Right lobe of liver (tissue), 4 donors: ENCODE measurements around the gene AK1.

Experiments
- POLR2A ChIP-seq: fragments of 450-650 bp; IDR thresholded peaks from one replicate; pipeline ENCODE4 v1.6.1; 2017; ENCODE audit warnings: antibody characterized with exemption, mild to moderate bottlenecking
- TF ChIP-seq, protein P1 (sequence below), 4 donors: fragments of 200-600 bp in 3 of 4; fragments of 450-650 bp in 1 of 4; IDR thresholded peaks; one replicate each; pipeline versions ENCODE4 v1.5.1 to v1.8.0; 2016 to 2022; ENCODE audit warnings: antibody characterized with exemption in 4 of 4, mild to moderate bottlenecking in 2 of 4
- donor health status: DM: no; HTN: no; CAD: no.
- donor health status: DM: no; HTN: no; CAD: no.
- donor health status: DM: no; HTN: yes; CAD: no.

DNA sequence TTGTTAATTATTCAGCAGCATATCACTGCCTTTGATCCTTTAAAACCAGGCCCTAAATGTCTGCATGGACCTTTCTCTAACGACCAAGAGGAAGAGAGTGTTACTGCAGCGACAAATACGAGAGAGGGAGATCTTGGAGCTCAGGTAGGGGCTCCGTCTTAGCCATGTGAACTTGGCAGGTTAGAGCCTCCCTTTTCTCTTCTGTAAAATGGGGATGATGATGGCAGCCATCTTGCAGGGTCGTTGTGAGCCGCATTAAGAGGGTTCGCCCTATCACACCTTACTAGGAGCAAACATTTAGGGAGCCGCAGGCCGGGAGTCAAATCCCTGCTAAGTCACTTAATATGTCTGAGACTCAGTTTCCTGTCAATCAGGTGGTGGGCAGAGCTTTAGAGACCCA is 24.6 kb downstream of the AK1 start:
- TF ChIP-seq, protein P1, sequence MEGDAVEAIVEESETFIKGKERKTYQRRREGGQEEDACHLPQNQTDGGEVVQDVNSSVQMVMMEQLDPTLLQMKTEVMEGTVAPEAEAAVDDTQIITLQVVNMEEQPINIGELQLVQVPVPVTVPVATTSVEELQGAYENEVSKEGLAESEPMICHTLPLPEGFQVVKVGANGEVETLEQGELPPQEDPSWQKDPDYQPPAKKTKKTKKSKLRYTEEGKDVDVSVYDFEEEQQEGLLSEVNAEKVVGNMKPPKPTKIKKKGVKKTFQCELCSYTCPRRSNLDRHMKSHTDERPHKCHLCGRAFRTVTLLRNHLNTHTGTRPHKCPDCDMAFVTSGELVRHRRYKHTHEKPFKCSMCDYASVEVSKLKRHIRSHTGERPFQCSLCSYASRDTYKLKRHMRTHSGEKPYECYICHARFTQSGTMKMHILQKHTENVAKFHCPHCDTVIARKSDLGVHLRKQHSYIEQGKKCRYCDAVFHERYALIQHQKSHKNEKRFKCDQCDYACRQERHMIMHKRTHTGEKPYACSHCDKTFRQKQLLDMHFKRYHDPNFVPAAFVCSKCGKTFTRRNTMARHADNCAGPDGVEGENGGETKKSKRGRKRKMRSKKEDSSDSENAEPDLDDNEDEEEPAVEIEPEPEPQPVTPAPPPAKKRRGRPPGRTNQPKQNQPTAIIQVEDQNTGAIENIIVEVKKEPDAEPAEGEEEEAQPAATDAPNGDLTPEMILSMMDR (IDR thresholded peaks at IDR 0.05), result no peak
- TF ChIP-seq POLR2A, result no peak
